ENCODE measurements around the gene LRP1B. TPM values are rescaled to one million over a fixed set of nuclear protein-coding genes. Genes with fewer than 3 reads are reported as not detected.

LRP1B gene
- total RNA-seq, 1 experiment from 2014 or later: not detected

GRCh38 chr2:141392517-141393213, 738.2 kb downstream of the LRP1B start:
- Histone ChIP-seq H3K4me3 (no peak overlapping the region), H3K36me3 (no peaks in the 10 kb centered on the region), H3K9me3 (no peaks in the 10 kb centered on the region), H3K27me3 (no peaks in the 10 kb centered on the region)
- peak; percentile 45 for DNase-seq

- Histone ChIP-seq H3K27me3 (no peaks in the 10 kb centered on the region), H3K4me3 (no peak overlapping the region), H3K36me3 (no peaks in the 10 kb centered on the region), H3K9me3 (no peaks in the 10 kb centered on the region)
- no peak for DNase-seq
Observed at GRCh38 chr2:141386168-141386567, 744.6 kb downstream of the LRP1B start.

GRCh38 chr2:141384676-141385075, 746.1 kb downstream of the LRP1B start:
- H3K9me3 ChIP-seq: no peaks in the 10 kb centered on the region
- DNase-seq: no peak
- no peaks in the 10 kb centered on the region for H3K27me3 ChIP-seq
- no peak overlapping the region for H3K4me3 ChIP-seq
- no peaks in the 10 kb centered on the region for H3K36me3 ChIP-seq

GRCh38 chr2:141381946-141382345, 748.9 kb downstream of the LRP1B start:
- no peak for DNase-seq
- Histone ChIP-seq H3K4me3 (no peak overlapping the region), H3K9me3 (peaks cover 2% of the 10 kb centered on the region; the same call in 1 of the 2 replicates), H3K36me3 (no peaks in the 10 kb centered on the region), H3K27me3 (no peaks in the 10 kb centered on the region)

GRCh38 chr2:141380008-141380979, 750.5 kb downstream of the LRP1B start:
- peaks cover 2% of the 10 kb centered on the region; the same call in 1 of the 2 replicates for H3K9me3 ChIP-seq
- no peaks in the 10 kb centered on the region for H3K36me3 ChIP-seq
- no peak for DNase-seq
- no peaks in the 10 kb centered on the region for H3K27me3 ChIP-seq
- no peak overlapping the region for H3K4me3 ChIP-seq

GRCh38 chr2:141364821-141365220, 766.0 kb downstream of the LRP1B start:
- H3K36me3 ChIP-seq: no peaks in the 10 kb centered on the region
- no peak overlapping the region for H3K4me3 ChIP-seq
- DNase-seq: no peak
- no peaks in the 10 kb centered on the region for H3K9me3 ChIP-seq
- H3K27me3 ChIP-seq: no peaks in the 10 kb centered on the region

GRCh38 chr2:141362311-141362710, 768.5 kb downstream of the LRP1B start:
- H3K36me3 ChIP-seq: no peaks in the 10 kb centered on the region
- H3K4me3 ChIP-seq: no peak overlapping the region
- H3K27me3 ChIP-seq: no peaks in the 10 kb centered on the region
- no peak for DNase-seq
- H3K9me3 ChIP-seq: no peaks in the 10 kb centered on the region

- Histone ChIP-seq H3K4me3 (no peak overlapping the region), H3K36me3 (no peaks in the 10 kb centered on the region), H3K27me3 (no peaks in the 10 kb centered on the region), H3K9me3 (no peaks in the 10 kb centered on the region)
- no peak for DNase-seq
Observed at GRCh38 chr2:141348481-141348880, 782.3 kb downstream of the LRP1B start.

- DNase-seq: peak; percentile 1
- Histone ChIP-seq H3K4me3 (no peak overlapping the region), H3K27me3 (no peaks in the 10 kb centered on the region), H3K36me3 (no peaks in the 10 kb centered on the region), H3K9me3 (no peaks in the 10 kb centered on the region)
Observed at GRCh38 chr2:141341444-141341843, 789.4 kb downstream of the LRP1B start.

- peak; percentile 2 for DNase-seq
- Histone ChIP-seq H3K4me3 (no peak overlapping the region), H3K9me3 (no peaks in the 10 kb centered on the region), H3K27me3 (no peaks in the 10 kb centered on the region), H3K36me3 (no peaks in the 10 kb centered on the region)
Observed at GRCh38 chr2:141331127-141331526, 799.7 kb downstream of the LRP1B start.

- H3K4me3 ChIP-seq: no peak overlapping the region
- H3K36me3 ChIP-seq: no peaks in the 10 kb centered on the region
- H3K27me3 ChIP-seq: no peaks in the 10 kb centered on the region
- DNase-seq: no peak
- no peaks in the 10 kb centered on the region for H3K9me3 ChIP-seq
Observed at GRCh38 chr2:141329964-141330363, 800.9 kb downstream of the LRP1B start.

GRCh38 chr2:141323571-141323970, 807.2 kb downstream of the LRP1B start:
- DNase-seq: no peak
- Histone ChIP-seq H3K9me3 (no peaks in the 10 kb centered on the region), H3K36me3 (no peaks in the 10 kb centered on the region), H3K27me3 (no peaks in the 10 kb centered on the region), H3K4me3 (no peak overlapping the region)

- no peaks in the 10 kb centered on the region for H3K9me3 ChIP-seq
Observed at GRCh38 chr2:141317986-141318385, 812.8 kb downstream of the LRP1B start.

GRCh38 chr2:141316606-141317005, 814.2 kb downstream of the LRP1B start:
- no peaks in the 10 kb centered on the region for H3K9me3 ChIP-seq
- no peak overlapping the region for H3K4me3 ChIP-seq
- no peaks in the 10 kb centered on the region for H3K36me3 ChIP-seq
- DNase-seq: no peak
- H3K27me3 ChIP-seq: no peaks in the 10 kb centered on the region

More at GRCh38 chr2:141317986-141318385, 812.8 kb downstream of the LRP1B start:
- no peaks in the 10 kb centered on the region for H3K36me3 ChIP-seq
- no peak for DNase-seq
- H3K4me3 ChIP-seq: no peak overlapping the region
- no peaks in the 10 kb centered on the region for H3K27me3 ChIP-seq

GRCh38 chr2:141316103-141316502, 814.7 kb downstream of the LRP1B start:
- Histone ChIP-seq H3K9me3 (no peaks in the 10 kb centered on the region), H3K36me3 (no peaks in the 10 kb centered on the region), H3K4me3 (no peak overlapping the region), H3K27me3 (no peaks in the 10 kb centered on the region)
- no peak for DNase-seq

GRCh38 chr2:141313972-141314371, 816.8 kb downstream of the LRP1B start:
- no peak for DNase-seq
- H3K4me3 ChIP-seq: no peak overlapping the region
- H3K9me3 ChIP-seq: no peaks in the 10 kb centered on the region
- H3K36me3 ChIP-seq: no peaks in the 10 kb centered on the region
- H3K27me3 ChIP-seq: no peaks in the 10 kb centered on the region

- H3K4me3 ChIP-seq: no peak overlapping the region
- no peak for DNase-seq
- no peaks in the 10 kb centered on the region for H3K27me3 ChIP-seq
- no peaks in the 10 kb centered on the region for H3K9me3 ChIP-seq
- H3K36me3 ChIP-seq: no peaks in the 10 kb centered on the region
Observed at GRCh38 chr2:141311430-141311829, 819.4 kb downstream of the LRP1B start.

All from MG63 (cell line).